GM23338 (cell line): ENCODE data around the gene TPM1. TPM values are rescaled to one million over a fixed set of nuclear protein-coding genes. Genes with fewer than 3 reads are reported as not detected.

Experiments used
- ATAC-seq: fragments of 200-7000 bp; cut with Tn5 transposase; 3 replicates; pipeline ENCODE4 v1.9.1; 2020
- DNase-seq: peaks from one replicate; pipeline ENCODE4 v3.0.0-alpha.2; 2015; ENCODE audit warnings: low spot score
- H2AFZ ChIP-seq: fragments of 200-600 bp; sonication (generic); 2 replicates; pipeline ENCODE4 v1.8.0; 2016; ENCODE audit warnings: antibody characterized with exemption, mild to moderate bottlenecking, moderate library complexity
- H3F3A ChIP-seq: fragments of 200-600 bp; sonication (generic); replicated peaks from 2 replicates; pipeline ENCODE4 v1.8.0; 2017; ENCODE audit warnings: antibody characterized with exemption, mixed run types, low read depth
- H3K27ac ChIP-seq: fragments of 200-600 bp; sonication (generic); 2 replicates; pipeline ENCODE4 v1.6.1; 2016; ENCODE audit warnings: low read depth
- H3K27me3 ChIP-seq: fragments of 200-600 bp; sonication (generic); 2 replicates; pipeline ENCODE4 v1.8.0; 2016; ENCODE audit warnings: mild to moderate bottlenecking, mixed run types, moderate library complexity; ENCODE audit not compliant: insufficient read depth
- H3K36me3 ChIP-seq: fragments of 200-600 bp; sonication (generic); 2 replicates; pipeline ENCODE4 v1.8.0; 2016; ENCODE audit warnings: mild to moderate bottlenecking; ENCODE audit not compliant: insufficient read depth
- H3K4me1 ChIP-seq: fragments of 200-600 bp; sonication (generic); 2 replicates; pipeline ENCODE4 v1.8.0; 2016; ENCODE audit warnings: mild to moderate bottlenecking, moderate library complexity; ENCODE audit not compliant: insufficient read depth
- H3K4me2 ChIP-seq: fragments of 200-600 bp; sonication (generic); 2 replicates; pipeline ENCODE4 v1.7.1; 2017; ENCODE audit warnings: mixed run types
- H3K4me3 ChIP-seq: fragments of 200-600 bp; sonication (generic); 2 replicates; pipeline ENCODE4 v1.6.1; 2016; ENCODE audit warnings: mixed run types
- H3K79me2 ChIP-seq: fragments of 200-600 bp; sonication (generic); replicated peaks from 2 replicates; pipeline ENCODE4 v1.8.0; 2017; ENCODE audit warnings: mild to moderate bottlenecking; ENCODE audit not compliant: insufficient read depth
- H3K9me2 ChIP-seq: fragments of 200-600 bp; sonication (generic); 2 replicates; pipeline ENCODE4 v1.8.0; 2017; ENCODE audit not compliant: insufficient read depth
- H4K20me1 ChIP-seq: fragments of 200-600 bp; sonication (generic); replicated peaks from 2 replicates; pipeline ENCODE4 v1.8.0; 2017; ENCODE audit warnings: mild to moderate bottlenecking; ENCODE audit not compliant: insufficient read depth
- H3K27ac Mint-ChIP-seq: 2 replicates; pipeline ENCODE4 v1.8.0; 2020; ENCODE audit warnings: inconsistent platforms, mild to moderate bottlenecking, moderate library complexity, mixed read lengths
- H3K27me3 Mint-ChIP-seq: 3 replicates; pipeline ENCODE4 v1.8.0; 2022; ENCODE audit warnings: low read depth, mild to moderate bottlenecking, moderate library complexity, mixed read lengths, inconsistent platforms; ENCODE audit not compliant: insufficient read depth, poor library complexity
- H3K36me3 Mint-ChIP-seq: 3 replicates; pipeline ENCODE4 v1.8.0; 2021; ENCODE audit warnings: low read depth, mild to moderate bottlenecking, inconsistent platforms, moderate library complexity, mixed read lengths
- H3K4me1 Mint-ChIP-seq: 3 replicates; pipeline ENCODE4 v1.8.0; 2020; ENCODE audit warnings: mild to moderate bottlenecking, inconsistent platforms, mixed read lengths
- H3K4me3 Mint-ChIP-seq: 3 replicates; pipeline ENCODE4 v1.8.0; 2021; ENCODE audit warnings: moderate library complexity, mild to moderate bottlenecking, inconsistent platforms, mixed read lengths
- H3K9me3 Mint-ChIP-seq: 3 replicates; pipeline ENCODE4 v1.8.0; 2020; ENCODE audit warnings: moderate library complexity, mild to moderate bottlenecking, inconsistent platforms, mixed read lengths
- CREB1 ChIP-seq: fragments of 250-450 bp; sonication (Bioruptor Pico); IDR thresholded peaks from 2 replicates; pipeline ENCODE4 v1.5.0; 2020; ENCODE audit warnings: low read depth, mild to moderate bottlenecking, moderate library complexity
- EZH2 ChIP-seq: fragments of 200-600 bp; sonication (generic); IDR thresholded peaks from one replicate; pipeline ENCODE4 v1.8.0; 2017; ENCODE audit warnings: antibody characterized with exemption, mild to moderate bottlenecking, low read depth; ENCODE audit not compliant: unreplicated experiment
- EZH2phosphoT487 ChIP-seq: fragments of 200-600 bp; sonication (generic); IDR thresholded peaks from one replicate; pipeline ENCODE4 v1.8.1; 2018; ENCODE audit warnings: antibody characterized with exemption; ENCODE audit not compliant: unreplicated experiment
- NANOG ChIP-seq: IDR thresholded peaks from 2 replicates; pipeline ENCODE4 v1.6.1; 2016; ENCODE audit warnings: antibody characterized with exemption, borderline replicate concordance
- POLR2AphosphoS5 ChIP-seq: IDR thresholded peaks from 2 replicates; pipeline ENCODE4 v1.6.1; 2016; ENCODE audit warnings: antibody characterized with exemption, low read depth
- STAT1 ChIP-seq: IDR thresholded peaks from one replicate; pipeline ENCODE4 v1.6.1; 2016; ENCODE audit warnings: antibody characterized with exemption; ENCODE audit not compliant: unreplicated experiment
- ZNF114 ChIP-seq: fragments of 250-450 bp; sonication (Bioruptor Pico); IDR thresholded peaks from 2 replicates; pipeline ENCODE4 v1.5.0; 2020; ENCODE audit warnings: mild to moderate bottlenecking, moderate library complexity
- polyA plus RNA-seq: library from polyadenylated mRNA; unstranded; fragments of >200 nt; fragmentation: Nextera tagmentation; extraction: Ambion mirVana; gene quantifications from 2 replicates; pipeline ENCODE4 v1.2.1, GENCODE V29; 2016
- total RNA-seq: library from RNA; depleted of rRNA; stranded (reverse); fragments of >200 nt; shearing (Covaris generic); gene quantifications from 2 replicates; pipeline ENCODE4 v1.2.3, GENCODE V29; 2014
- TF ChIP-seq, protein P1 (sequence below): IDR thresholded peaks from one replicate; pipeline ENCODE4 v1.6.1; 2018; ENCODE audit warnings: antibody characterized with exemption; ENCODE audit not compliant: unreplicated experiment
- TF ChIP-seq, protein P2 (sequence below): IDR thresholded peaks from 2 replicates; pipeline ENCODE4 v1.6.1; 2016; ENCODE audit warnings: antibody characterized with exemption

TPM1 gene
- total and polyA plus RNA-seq, 2 experiments from 2014 or later: 449 to 913 TPM

DNA sequence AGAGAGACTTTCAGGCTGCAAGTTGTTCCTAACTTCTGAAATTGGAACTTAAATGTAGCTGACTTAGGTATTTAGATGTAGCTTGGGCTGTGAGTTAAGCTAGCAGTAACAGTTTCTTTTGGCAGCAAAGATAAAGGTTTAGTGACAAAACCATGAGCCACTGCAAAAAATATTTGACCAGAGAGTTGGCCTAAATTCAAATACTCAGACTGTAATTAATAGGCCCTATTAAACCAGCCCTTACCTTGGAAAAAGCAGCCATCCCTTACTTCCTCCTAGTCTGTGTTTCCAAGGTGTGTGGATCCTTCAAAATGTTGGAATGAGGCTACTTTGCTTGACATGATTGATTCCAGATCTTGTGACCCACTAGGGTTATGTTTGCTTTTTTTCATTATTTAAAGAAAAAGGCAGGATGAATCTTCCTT is 8.2 kb downstream of the TPM1 start:
- Histone ChIP-seq H3K4me1 (peaks cover 45% of the 10 kb centered on the region), H3K4me2 (0 out of 2 replicates have a peak overlapping the region, but pooled peaks have one; percentile 79)
- peak overlapping the region; percentile 29; the same call in 1 of the 2 replicates for H3K27ac Mint-ChIP-seq

DNA sequence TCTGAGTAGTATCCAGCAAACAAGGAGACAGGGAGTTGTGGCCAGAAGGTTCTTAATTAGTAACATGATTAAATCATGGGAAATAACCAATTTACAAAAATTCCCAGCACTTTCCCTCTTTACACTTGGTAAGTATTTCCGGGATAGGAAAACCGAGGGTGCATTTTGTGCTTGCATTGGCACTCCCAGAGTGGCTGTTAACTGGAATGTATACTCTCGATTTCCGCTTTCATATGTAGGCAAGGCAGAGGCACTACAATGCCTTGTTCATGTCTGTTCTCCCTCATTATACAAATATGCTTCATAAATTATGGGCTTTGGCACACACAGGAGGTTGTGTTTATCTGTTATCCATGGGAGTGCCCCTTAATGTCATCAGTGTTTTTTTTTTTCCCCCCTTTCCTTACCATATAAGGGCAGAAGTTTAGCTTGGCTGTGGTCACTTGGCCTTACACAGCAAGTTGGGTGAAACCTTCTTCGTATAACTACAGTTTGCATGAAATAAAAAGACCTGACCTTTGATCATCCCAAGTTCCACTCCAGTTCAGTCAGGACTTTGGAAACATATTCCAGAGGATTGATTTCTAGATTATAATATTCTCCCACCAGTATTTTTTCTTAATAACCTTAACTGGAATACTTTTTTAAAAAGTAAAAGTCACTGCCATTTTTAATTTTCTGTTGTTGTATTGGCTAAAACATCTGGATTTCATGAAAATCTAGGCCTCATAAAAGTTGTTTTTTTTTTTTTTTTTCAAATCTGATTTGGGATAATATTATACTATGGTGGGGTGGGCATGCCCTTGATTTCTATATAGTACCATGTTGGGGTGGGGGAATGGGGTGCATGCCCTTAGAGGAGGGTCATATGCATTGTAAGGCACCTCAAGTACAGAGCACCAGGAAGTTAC is 8.9 kb downstream of the TPM1 start:
- H3K27me3 ChIP-seq: no peaks in the 10 kb centered on the region
- peaks cover 8% of the 10 kb centered on the region; the same call in 1 of the 2 replicates for H3F3A ChIP-seq
- H3K4me1 Mint-ChIP-seq: peaks cover 67% of the 10 kb centered on the region
- H3K27ac ChIP-seq: peak overlapping the region; percentile 53
- H3K4me3 ChIP-seq: no peak overlapping the region
- H3K4me3 Mint-ChIP-seq: no peak overlapping the region; the same call in 2 of the 3 replicates
- ATAC-seq (no peak), DNase-seq (peak; percentile 18)
- H3K4me1 ChIP-seq: peaks cover 38% of the 10 kb centered on the region
- peaks cover 34% of the 10 kb centered on the region for H3K27me3 Mint-ChIP-seq
- H3K27ac Mint-ChIP-seq: peak overlapping the region; percentile 82
- H4K20me1 ChIP-seq: peaks cover 28% of the 10 kb centered on the region; the same call in 1 of the 2 replicates
- no peak overlapping the region for H3K4me2 ChIP-seq
- no peaks in the 10 kb centered on the region for H3K9me3 Mint-ChIP-seq
- H3K9me2 ChIP-seq: no peaks in the 10 kb centered on the region
- peaks cover 79% of the 10 kb centered on the region for H3K36me3 Mint-ChIP-seq
- no peak overlapping the region for H2AFZ ChIP-seq
- H3K79me2 ChIP-seq: peaks cover 75% of the 10 kb centered on the region
- peaks cover 23% of the 10 kb centered on the region; the same call in 1 of the 2 replicates for H3K36me3 ChIP-seq
- no peak for TF ChIP-seq EZH2phosphoT487
- TF ChIP-seq EZH2: no peak
- no peak for TF ChIP-seq CREB1

More for the DNA sequence above, 8.2 kb downstream of the TPM1 start:
- no peak overlapping the region for H2AFZ ChIP-seq
- H3K9me2 ChIP-seq: no peaks in the 10 kb centered on the region
- Mint-ChIP-seq H3K9me3 (no peaks in the 10 kb centered on the region), H3K36me3 (peaks cover 80% of the 10 kb centered on the region), H3K27me3 (peaks cover 35% of the 10 kb centered on the region), H3K4me1 (peaks cover 73% of the 10 kb centered on the region), H3K4me3 (peak overlapping the region; percentile 23; the same call in 1 of the 3 replicates)
- H3K79me2 ChIP-seq: peaks cover 69% of the 10 kb centered on the region
- peaks cover 28% of the 10 kb centered on the region; the same call in 1 of the 2 replicates for H4K20me1 ChIP-seq
- H3K27me3 ChIP-seq: no peaks in the 10 kb centered on the region
- no peak for DNase-seq
- TF ChIP-seq POLR2AphosphoS5 (no peak), NANOG (no peak), CREB1 (no peak), STAT1 (no peak), EZH2phosphoT487 (no peak), ZNF114 (CRISPR knock-in tag) (no peak)
- TF ChIP-seq, protein P1, sequence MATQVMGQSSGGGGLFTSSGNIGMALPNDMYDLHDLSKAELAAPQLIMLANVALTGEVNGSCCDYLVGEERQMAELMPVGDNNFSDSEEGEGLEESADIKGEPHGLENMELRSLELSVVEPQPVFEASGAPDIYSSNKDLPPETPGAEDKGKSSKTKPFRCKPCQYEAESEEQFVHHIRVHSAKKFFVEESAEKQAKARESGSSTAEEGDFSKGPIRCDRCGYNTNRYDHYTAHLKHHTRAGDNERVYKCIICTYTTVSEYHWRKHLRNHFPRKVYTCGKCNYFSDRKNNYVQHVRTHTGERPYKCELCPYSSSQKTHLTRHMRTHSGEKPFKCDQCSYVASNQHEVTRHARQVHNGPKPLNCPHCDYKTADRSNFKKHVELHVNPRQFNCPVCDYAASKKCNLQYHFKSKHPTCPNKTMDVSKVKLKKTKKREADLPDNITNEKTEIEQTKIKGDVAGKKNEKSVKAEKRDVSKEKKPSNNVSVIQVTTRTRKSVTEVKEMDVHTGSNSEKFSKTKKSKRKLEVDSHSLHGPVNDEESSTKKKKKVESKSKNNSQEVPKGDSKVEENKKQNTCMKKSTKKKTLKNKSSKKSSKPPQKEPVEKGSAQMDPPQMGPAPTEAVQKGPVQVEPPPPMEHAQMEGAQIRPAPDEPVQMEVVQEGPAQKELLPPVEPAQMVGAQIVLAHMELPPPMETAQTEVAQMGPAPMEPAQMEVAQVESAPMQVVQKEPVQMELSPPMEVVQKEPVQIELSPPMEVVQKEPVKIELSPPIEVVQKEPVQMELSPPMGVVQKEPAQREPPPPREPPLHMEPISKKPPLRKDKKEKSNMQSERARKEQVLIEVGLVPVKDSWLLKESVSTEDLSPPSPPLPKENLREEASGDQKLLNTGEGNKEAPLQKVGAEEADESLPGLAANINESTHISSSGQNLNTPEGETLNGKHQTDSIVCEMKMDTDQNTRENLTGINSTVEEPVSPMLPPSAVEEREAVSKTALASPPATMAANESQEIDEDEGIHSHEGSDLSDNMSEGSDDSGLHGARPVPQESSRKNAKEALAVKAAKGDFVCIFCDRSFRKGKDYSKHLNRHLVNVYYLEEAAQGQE: no peak
- TF ChIP-seq, protein P2, sequence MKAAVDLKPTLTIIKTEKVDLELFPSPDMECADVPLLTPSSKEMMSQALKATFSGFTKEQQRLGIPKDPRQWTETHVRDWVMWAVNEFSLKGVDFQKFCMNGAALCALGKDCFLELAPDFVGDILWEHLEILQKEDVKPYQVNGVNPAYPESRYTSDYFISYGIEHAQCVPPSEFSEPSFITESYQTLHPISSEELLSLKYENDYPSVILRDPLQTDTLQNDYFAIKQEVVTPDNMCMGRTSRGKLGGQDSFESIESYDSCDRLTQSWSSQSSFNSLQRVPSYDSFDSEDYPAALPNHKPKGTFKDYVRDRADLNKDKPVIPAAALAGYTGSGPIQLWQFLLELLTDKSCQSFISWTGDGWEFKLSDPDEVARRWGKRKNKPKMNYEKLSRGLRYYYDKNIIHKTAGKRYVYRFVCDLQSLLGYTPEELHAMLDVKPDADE: no peak
- no peak overlapping the region for H3K4me3 ChIP-seq
- no peak for ATAC-seq
- H3K36me3 ChIP-seq: peaks cover 23% of the 10 kb centered on the region; the same call in 1 of the 2 replicates
- peaks cover 14% of the 10 kb centered on the region; the same call in 1 of the 2 replicates for H3F3A ChIP-seq
- peak overlapping the region; percentile 53 for H3K27ac ChIP-seq
